SK-N-SH treated with all-trans-retinoic acid at 6 μM for 48 hours (cell line): ENCODE results near the gene ALDH1A2.

ENCODE experiments used
- ATAC-seq: fragments of 200-7000 bp; cut with Tn5 transposase; 3 replicates; pipeline ENCODE4 v1.9.1; 2020; ENCODE audit warnings: mild to moderate bottlenecking, moderate library complexity
- ARNTL ChIP-seq: fragments of 450-650 bp; formaldehyde crosslinking; IDR thresholded peaks from 2 replicates; pipeline ENCODE4 v1.5.0; 2020; ENCODE audit warnings: low read depth, mild to moderate bottlenecking, moderate library complexity, borderline replicate concordance
- BACH2 ChIP-seq: fragments of 250-450 bp; sonication (Bioruptor Pico); IDR thresholded peaks from 2 replicates; pipeline ENCODE4 v1.9.0; 2021; ENCODE audit warnings: mild to moderate bottlenecking, borderline replicate concordance
- CSDC2 ChIP-seq: fragments of 250-450 bp; sonication (Bioruptor Pico); IDR thresholded peaks from 2 replicates; pipeline ENCODE4 v1.5.0; 2020; ENCODE audit warnings: mild to moderate bottlenecking, moderate library complexity
- GLIS3 ChIP-seq: fragments of 250-450 bp; sonication (Bioruptor Pico); IDR thresholded peaks from 2 replicates; pipeline ENCODE4 v1.5.0; 2020; ENCODE audit warnings: mild to moderate bottlenecking, moderate library complexity
- ISL1 ChIP-seq: fragments of 250-450 bp; sonication (Bioruptor Pico); IDR thresholded peaks from 2 replicates; pipeline ENCODE4 v2.1.2; 2022; ENCODE audit warnings: mild to moderate bottlenecking, moderate library complexity
- OSR1 ChIP-seq: fragments of 250-450 bp; sonication (Bioruptor Pico); IDR thresholded peaks from 2 replicates; pipeline ENCODE4 v1.8.0; 2022; ENCODE audit warnings: moderate library complexity, mild to moderate bottlenecking, inconsistent platforms
- PPARA ChIP-seq: fragments of 250-450 bp; sonication (Bioruptor Pico); IDR thresholded peaks from 2 replicates; pipeline ENCODE4 v1.5.0; 2020; ENCODE audit warnings: mild to moderate bottlenecking, borderline replicate concordance
- RARB ChIP-seq: fragments of 250-450 bp; sonication (Bioruptor Pico); IDR thresholded peaks from 2 replicates; pipeline ENCODE4 v1.8.0; 2021; ENCODE audit warnings: mild to moderate bottlenecking, moderate library complexity
- SNAI2 ChIP-seq: fragments of 250-450 bp; sonication (Bioruptor Pico); IDR thresholded peaks from 2 replicates; pipeline ENCODE4 v1.5.0; 2020; ENCODE audit warnings: mild to moderate bottlenecking, moderate library complexity
- TCF4 ChIP-seq: fragments of 250-450 bp; sonication (Bioruptor Pico); IDR thresholded peaks from 2 replicates; pipeline ENCODE4 v1.8.0; 2021; ENCODE audit warnings: mild to moderate bottlenecking, moderate library complexity, borderline replicate concordance
- TOX ChIP-seq: fragments of 250-450 bp; sonication (Bioruptor Pico); IDR thresholded peaks from 2 replicates; pipeline ENCODE4 v1.8.0; 2021; ENCODE audit warnings: mild to moderate bottlenecking, moderate library complexity, borderline replicate concordance
- ZC3H10 ChIP-seq: fragments of 250-450 bp; sonication (Bioruptor Pico); IDR thresholded peaks from 2 replicates; pipeline ENCODE4 v1.5.1; 2021; ENCODE audit warnings: mild to moderate bottlenecking, moderate library complexity
- ZFP3 ChIP-seq: fragments of 250-450 bp; sonication (Bioruptor Pico); IDR thresholded peaks from 2 replicates; pipeline ENCODE4 v1.5.0; 2020; ENCODE audit warnings: mild to moderate bottlenecking, moderate library complexity
- ZFP30 ChIP-seq: fragments of 450-650 bp; formaldehyde crosslinking; IDR thresholded peaks from 2 replicates; pipeline ENCODE4 v1.5.0; 2022; ENCODE audit warnings: mild to moderate bottlenecking, moderate library complexity
- ZNF565 ChIP-seq: fragments of 450-650 bp; formaldehyde crosslinking; conservative IDR thresholded peaks from 2 replicates; pipeline ENCODE4 v1.5.0; 2020; ENCODE audit warnings: low read depth, mild to moderate bottlenecking, moderate library complexity
- ZNF70 ChIP-seq: fragments of 450-650 bp; formaldehyde crosslinking; IDR thresholded peaks from 2 replicates; pipeline ENCODE4 v1.5.0; 2020; ENCODE audit warnings: mild to moderate bottlenecking, moderate library complexity
- ZNF8 ChIP-seq: fragments of 450-650 bp; formaldehyde crosslinking; IDR thresholded peaks from 2 replicates; pipeline ENCODE4 v1.5.0; 2020; ENCODE audit warnings: mild to moderate bottlenecking, moderate library complexity
- TF ChIP-seq, protein P1 (sequence below): fragments of 250-450 bp; sonication (Bioruptor Pico); IDR thresholded peaks from 2 replicates; pipeline ENCODE4 v1.5.1; 2020; ENCODE audit warnings: low read depth, mild to moderate bottlenecking, moderate library complexity
- TF ChIP-seq, protein P2 (sequence below): fragments of 250-450 bp; sonication (Bioruptor Pico); IDR thresholded peaks from 2 replicates; pipeline ENCODE4 v1.8.0; 2020; ENCODE audit warnings: mild to moderate bottlenecking, moderate library complexity, borderline replicate concordance
- TF ChIP-seq, protein P3 (sequence below): fragments of 250-450 bp; sonication (Bioruptor Pico); IDR thresholded peaks from 2 replicates; pipeline ENCODE4 v1.8.0; 2021; ENCODE audit warnings: low read depth, mild to moderate bottlenecking, moderate library complexity, borderline replicate concordance

ALDH1A2 gene

DNA sequence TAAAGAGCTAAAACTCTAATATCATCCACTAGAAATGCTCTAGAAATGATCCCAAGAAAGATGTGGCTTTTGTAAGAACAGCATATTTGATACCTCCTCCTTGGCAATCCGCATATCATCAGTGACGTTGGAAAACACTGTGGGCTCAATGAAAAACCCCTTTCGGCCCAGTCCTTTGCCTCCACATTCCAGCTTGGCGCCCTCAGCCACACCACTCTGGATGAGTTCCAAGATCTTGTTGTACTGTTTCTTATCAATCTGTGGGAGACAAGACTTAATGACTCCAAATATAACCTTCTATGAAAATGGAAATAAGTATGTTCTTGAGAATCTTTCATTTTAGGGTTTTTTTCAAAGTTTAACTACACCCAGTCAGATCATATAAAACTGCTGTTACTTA lies 103.6 kb downstream of the ALDH1A2 start:
- TF ChIP-seq SNAI2 (CRISPR knock-in tag) = no peak
- TF ChIP-seq, protein P1, sequence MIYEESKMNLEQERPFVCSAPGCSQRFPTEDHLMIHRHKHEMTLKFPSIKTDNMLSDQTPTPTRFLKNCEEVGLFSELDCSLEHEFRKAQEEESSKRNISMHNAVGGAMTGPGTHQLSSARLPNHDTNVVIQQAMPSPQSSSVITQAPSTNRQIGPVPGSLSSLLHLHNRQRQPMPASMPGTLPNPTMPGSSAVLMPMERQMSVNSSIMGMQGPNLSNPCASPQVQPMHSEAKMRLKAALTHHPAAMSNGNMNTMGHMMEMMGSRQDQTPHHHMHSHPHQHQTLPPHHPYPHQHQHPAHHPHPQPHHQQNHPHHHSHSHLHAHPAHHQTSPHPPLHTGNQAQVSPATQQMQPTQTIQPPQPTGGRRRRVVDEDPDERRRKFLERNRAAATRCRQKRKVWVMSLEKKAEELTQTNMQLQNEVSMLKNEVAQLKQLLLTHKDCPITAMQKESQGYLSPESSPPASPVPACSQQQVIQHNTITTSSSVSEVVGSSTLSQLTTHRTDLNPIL (CRISPR knock-in tag) = no peak
- peak; percentile 35; the same call in 1 of the 2 replicates for TF ChIP-seq ISL1
- TF ChIP-seq RARB (CRISPR knock-in tag) = no peak
- TF ChIP-seq ZNF8 = no peak
- TF ChIP-seq ZC3H10 (CRISPR knock-in tag) = no peak
- no peak for TF ChIP-seq PPARA (CRISPR knock-in tag)
- no peak for ATAC-seq

DNA sequence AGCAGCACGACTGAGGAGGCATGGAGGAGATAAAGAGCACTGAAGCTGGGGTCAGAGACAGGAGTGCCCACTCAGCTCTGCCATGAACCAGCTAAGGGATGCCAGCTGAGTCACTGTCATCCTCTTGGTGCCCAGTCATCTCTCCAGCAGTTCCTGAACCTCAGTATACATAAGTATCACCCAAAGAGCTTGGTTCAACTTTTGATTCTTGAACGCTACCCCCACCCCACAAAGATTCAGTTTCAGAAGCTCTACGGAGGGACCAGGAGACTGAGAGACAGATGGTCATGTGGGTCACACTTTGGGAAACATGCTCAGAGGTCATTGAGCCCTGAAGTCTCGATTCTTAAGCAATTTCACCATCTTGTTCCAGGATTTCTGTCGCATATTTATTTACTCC lies 108.4 kb downstream of the ALDH1A2 start:
- ATAC-seq = no peak
- TF ChIP-seq ZFP30 (no peak), RARB (CRISPR knock-in tag) (no peak), ZFP3 (CRISPR knock-in tag) (no peak), PPARA (CRISPR knock-in tag) (no peak), ARNTL (CRISPR knock-in tag) (no peak), ZNF8 (no peak), BACH2 (CRISPR knock-in tag) (no peak), CSDC2 (no peak)
- TF ChIP-seq, protein P2, sequence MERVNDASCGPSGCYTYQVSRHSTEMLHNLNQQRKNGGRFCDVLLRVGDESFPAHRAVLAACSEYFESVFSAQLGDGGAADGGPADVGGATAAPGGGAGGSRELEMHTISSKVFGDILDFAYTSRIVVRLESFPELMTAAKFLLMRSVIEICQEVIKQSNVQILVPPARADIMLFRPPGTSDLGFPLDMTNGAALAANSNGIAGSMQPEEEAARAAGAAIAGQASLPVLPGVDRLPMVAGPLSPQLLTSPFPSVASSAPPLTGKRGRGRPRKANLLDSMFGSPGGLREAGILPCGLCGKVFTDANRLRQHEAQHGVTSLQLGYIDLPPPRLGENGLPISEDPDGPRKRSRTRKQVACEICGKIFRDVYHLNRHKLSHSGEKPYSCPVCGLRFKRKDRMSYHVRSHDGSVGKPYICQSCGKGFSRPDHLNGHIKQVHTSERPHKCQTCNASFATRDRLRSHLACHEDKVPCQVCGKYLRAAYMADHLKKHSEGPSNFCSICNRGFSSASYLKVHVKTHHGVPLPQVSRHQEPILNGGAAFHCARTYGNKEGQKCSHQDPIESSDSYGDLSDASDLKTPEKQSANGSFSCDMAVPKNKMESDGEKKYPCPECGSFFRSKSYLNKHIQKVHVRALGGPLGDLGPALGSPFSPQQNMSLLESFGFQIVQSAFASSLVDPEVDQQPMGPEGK = no peak
- TF ChIP-seq, protein P1 (CRISPR knock-in tag) = no peak
- TF ChIP-seq, all 23 proteins: peak for 0

DNA sequence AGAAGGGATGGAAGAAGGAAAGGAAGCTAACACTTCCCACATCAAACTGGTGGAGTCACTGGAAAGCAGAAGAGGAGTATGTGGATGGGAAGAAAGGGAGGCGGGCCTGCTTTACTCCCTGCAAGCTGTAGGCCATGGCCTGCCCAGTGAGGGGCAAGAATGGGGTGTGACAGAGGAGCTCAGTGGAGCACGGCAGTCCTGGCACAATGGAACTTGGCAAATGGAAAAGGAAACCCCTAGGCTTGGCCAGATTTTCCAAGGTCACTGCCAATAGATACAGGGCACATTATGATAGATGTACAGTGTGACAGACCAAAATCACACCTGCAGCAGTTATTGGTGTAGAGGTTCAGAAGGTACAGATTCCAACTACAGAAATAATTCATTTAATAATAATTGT lies 111.6 kb downstream of the ALDH1A2 start:
- no peak for ATAC-seq
- TF ChIP-seq ZNF70 (CRISPR knock-in tag) = no peak
- no peak for TF ChIP-seq ZC3H10 (CRISPR knock-in tag)
- no peak for TF ChIP-seq OSR1 (CRISPR knock-in tag)
- TF ChIP-seq BACH2 (CRISPR knock-in tag) = no peak

DNA sequence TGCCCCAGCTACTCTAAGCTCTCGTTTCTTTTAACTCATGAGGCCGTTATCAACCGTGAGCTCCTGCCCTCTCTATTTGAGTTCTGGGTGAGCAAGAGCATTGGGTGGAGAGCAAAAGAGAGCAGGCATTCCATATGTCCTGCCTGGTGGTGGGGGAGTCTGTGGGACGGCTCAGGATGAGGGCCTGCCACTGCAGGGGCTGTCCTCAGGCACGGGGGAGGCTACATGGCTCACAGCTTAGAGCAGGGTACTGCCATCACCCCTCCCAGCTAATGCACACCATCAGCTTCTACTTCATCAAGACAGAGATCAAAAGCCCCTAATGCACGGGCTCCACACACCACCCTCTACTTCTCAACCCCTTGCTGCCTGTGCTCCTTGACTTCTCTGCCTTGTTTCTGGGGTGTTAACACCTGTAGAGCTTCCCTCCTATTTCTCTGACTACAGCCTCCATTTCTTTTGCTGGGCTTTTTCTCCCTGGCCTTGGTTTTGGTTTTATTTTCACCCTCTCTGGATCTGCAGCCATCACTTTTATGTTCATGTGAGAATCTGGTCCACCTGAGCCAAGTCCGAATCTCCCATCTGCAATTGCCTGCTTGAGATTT lies 114.1 kb downstream of the ALDH1A2 start:
- TF ChIP-seq ZFP30 (no peak), ISL1 (no peak), RARB (CRISPR knock-in tag) (no peak), ZC3H10 (CRISPR knock-in tag) (no peak), TOX (CRISPR knock-in tag) (no peak)
- TF ChIP-seq, protein P3, sequence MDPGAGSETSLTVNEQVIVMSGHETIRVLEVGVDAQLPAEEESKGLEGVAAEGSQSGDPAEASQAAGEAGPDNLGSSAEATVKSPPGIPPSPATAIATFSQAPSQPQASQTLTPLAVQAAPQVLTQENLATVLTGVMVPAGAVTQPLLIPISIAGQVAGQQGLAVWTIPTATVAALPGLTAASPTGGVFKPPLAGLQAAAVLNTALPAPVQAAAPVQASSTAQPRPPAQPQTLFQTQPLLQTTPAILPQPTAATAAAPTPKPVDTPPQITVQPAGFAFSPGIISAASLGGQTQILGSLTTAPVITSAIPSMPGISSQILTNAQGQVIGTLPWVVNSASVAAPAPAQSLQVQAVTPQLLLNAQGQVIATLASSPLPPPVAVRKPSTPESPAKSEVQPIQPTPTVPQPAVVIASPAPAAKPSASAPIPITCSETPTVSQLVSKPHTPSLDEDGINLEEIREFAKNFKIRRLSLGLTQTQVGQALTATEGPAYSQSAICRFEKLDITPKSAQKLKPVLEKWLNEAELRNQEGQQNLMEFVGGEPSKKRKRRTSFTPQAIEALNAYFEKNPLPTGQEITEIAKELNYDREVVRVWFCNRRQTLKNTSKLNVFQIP = no peak
- no peak for ATAC-seq

DNA sequence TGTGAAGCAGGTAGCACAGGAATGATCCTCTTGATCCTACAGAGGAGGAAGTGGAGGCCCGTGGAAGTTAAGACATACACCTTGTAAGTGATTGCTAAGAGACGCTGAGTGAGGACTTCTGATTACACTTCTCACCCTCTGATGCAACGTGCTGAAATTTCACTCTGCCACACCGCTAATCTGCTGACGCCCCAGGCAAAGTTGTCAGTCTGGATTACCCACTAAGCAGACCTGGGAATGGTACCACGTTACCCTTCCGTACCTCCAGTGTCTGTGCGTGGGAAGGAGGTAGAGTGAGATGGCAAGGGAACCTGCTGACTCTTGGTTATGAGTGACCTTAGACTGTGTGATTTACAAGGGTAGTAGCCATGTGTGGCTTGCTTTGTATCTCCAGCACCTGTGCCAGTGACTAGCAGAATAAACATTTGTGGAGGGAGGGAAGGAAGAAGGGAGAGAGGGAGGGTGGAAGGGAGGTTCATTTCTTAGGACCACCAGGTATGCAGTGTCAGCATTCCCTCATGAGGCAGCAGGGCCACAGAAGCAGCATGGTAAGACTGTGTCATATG lies 115.0 kb downstream of the ALDH1A2 start:
- no peak for ATAC-seq
- no peak for TF ChIP-seq TOX (CRISPR knock-in tag)
- no peak for TF ChIP-seq SNAI2 (CRISPR knock-in tag)
- TF ChIP-seq, protein P1 (CRISPR knock-in tag) = no peak
- TF ChIP-seq GLIS3 (CRISPR knock-in tag) = no peak
- TF ChIP-seq ISL1 = no peak
- no peak for TF ChIP-seq ZFP30
- TF ChIP-seq ZNF565 (CRISPR knock-in tag) = no peak
- TF ChIP-seq ARNTL (CRISPR knock-in tag) = no peak
- no peak for TF ChIP-seq OSR1 (CRISPR knock-in tag)
- no peak for TF ChIP-seq ZNF70 (CRISPR knock-in tag)
- TF ChIP-seq, protein P3 = no peak
- no peak for TF ChIP-seq ZNF8
- TF ChIP-seq RARB (CRISPR knock-in tag) = no peak
- TF ChIP-seq CSDC2 = no peak
- no peak for TF ChIP-seq TCF4 (CRISPR knock-in tag)
- TF ChIP-seq ZFP3 (CRISPR knock-in tag) = no peak
